GM12891 (cell line): ENCODE measurements around the gene KHSRP.

ENCODE experiments used
- POLR2A ChIP-seq: IDR thresholded peaks from 2 replicates; pipeline ENCODE4 v1.6.1; 2011; ENCODE audit warnings: low read depth, low read length, control low read depth
- POLR2AphosphoS5 ChIP-seq: IDR thresholded peaks from 2 replicates; pipeline ENCODE4 v1.6.1; 2011; ENCODE audit warnings: low read depth, low read length, control low read depth
- TAF1 ChIP-seq: IDR thresholded peaks from 2 replicates; pipeline ENCODE4 v1.6.1; 2011; ENCODE audit warnings: low read depth, low read length, control low read depth

DNA sequence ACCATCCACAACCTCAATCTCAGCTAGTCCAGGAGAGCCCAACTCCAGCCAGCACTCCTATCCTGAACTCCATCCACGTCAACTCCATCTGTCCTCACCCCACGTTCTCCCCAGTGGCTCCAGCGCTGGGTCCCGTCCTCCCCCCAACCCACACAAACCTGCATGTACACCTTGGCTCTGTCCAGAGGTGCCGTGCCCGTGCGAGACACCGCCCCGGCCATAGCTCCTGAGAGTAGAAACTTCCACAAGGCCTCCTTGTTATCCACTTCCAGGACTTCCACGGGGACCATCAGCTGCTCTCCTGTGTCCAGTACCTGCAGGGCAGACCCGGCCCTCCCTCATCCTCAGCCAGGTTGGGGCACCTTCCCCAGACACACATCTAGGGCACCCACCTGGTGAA lies 7.3 kb upstream of the KHSRP start:
- TF ChIP-seq POLR2A (no peak), TAF1 (no peak), POLR2AphosphoS5 (no peak)
